IMR-90 (cell line): ENCODE results near the gene LRRC8C. TPM values are rescaled to one million over a fixed set of nuclear protein-coding genes. Genes with fewer than 3 reads are reported as not detected.

Experiments used
- ATAC-seq: fragments of 200-7000 bp; cut with Tn5 transposase; 2 replicates; pipeline ENCODE4 v1.9.1; 2020; ENCODE audit warnings: low read depth, mild to moderate bottlenecking, moderate library complexity
- BruUV-seq: library from RNA; stranded (reverse); fragments of 400-500 nt; replicated peaks from 2 replicates; lab custom pipeline; 2021; lab: Mats Ljungman, UMichigan
- CTCF ChIA-PET: fragments of 300-600 bp; formaldehyde crosslinking; extraction: SDS; loops from one replicate; lab custom pipeline; 2021; ENCODE audit warnings: antibody characterized with exemption; lab: Yijun Ruan, JAX
- POLR2A ChIA-PET: fragments of 300-600 bp; sonication (Branson Sonifier 250); formaldehyde crosslinking; loops from one replicate; lab custom pipeline; 2022; ENCODE audit warnings: antibody characterized with exemption; ENCODE audit not compliant: unreplicated experiment; lab: Charles Lee
- DNase-seq: peaks from one replicate; pipeline ENCODE4 v3.0.0; 2013
- H2AFZ ChIP-seq: replicated peaks from 2 replicates; pipeline ENCODE3; 2013; ENCODE audit warnings: low read length, mild to moderate bottlenecking; ENCODE audit not compliant: poor library complexity
- H2AK5ac ChIP-seq: 2 replicates; pipeline ENCODE4 v1.6.1; 2013; ENCODE audit warnings: low read depth, low read length, inconsistent platforms
- H2AK9ac ChIP-seq: replicated peaks from 2 replicates; pipeline ENCODE3; 2013; ENCODE audit warnings: mild to moderate bottlenecking, low read depth, low read length, moderate library complexity; ENCODE audit not compliant: poor library complexity
- H2BK120ac ChIP-seq: 2 replicates; pipeline ENCODE4 v1.6.1; 2013; ENCODE audit warnings: low read depth, low read length, inconsistent platforms
- H2BK15ac ChIP-seq: 3 replicates; pipeline ENCODE4 v1.6.1; 2013; ENCODE audit warnings: low read depth, low read length, inconsistent platforms
- H2BK20ac ChIP-seq: 2 replicates; pipeline ENCODE4 v1.6.1; 2013; ENCODE audit warnings: low read depth, mild to moderate bottlenecking, inconsistent platforms, low read length, moderate library complexity
- H2BK5ac ChIP-seq: 2 replicates; pipeline ENCODE4 v1.6.1; 2013; ENCODE audit warnings: mild to moderate bottlenecking, low read depth, low read length, inconsistent platforms; ENCODE audit not compliant: poor library complexity, severe bottlenecking
- H3K14ac ChIP-seq: replicated peaks from 2 replicates; pipeline ENCODE4 v1.6.1; 2013; ENCODE audit warnings: low read depth, low read length, inconsistent platforms
- H3K18ac ChIP-seq: 2 replicates; pipeline ENCODE4 v1.6.1; 2013; ENCODE audit warnings: low read depth, low read length, control low read depth
- H3K23ac ChIP-seq: 2 replicates; pipeline ENCODE4 v1.6.1; 2013; ENCODE audit warnings: low read depth, low read length, inconsistent platforms
- H3K27ac ChIP-seq: 2 replicates; pipeline ENCODE4 v1.5.1; 2013; ENCODE audit warnings: mild to moderate bottlenecking, control low read depth, low read length; ENCODE audit not compliant: insufficient read depth
- H3K27me3 ChIP-seq: 2 replicates; pipeline ENCODE4 v1.6.1; 2013; ENCODE audit warnings: low read length; ENCODE audit not compliant: control insufficient read depth, insufficient read depth
- H3K36me3 ChIP-seq: 2 replicates; pipeline ENCODE4 v1.6.1; 2013; ENCODE audit warnings: low read length, mixed read lengths; ENCODE audit not compliant: control insufficient read depth, insufficient read depth
- H3K4ac ChIP-seq: 2 replicates; pipeline ENCODE4 v1.6.1; 2013; ENCODE audit warnings: low read depth, low read length, inconsistent platforms
- H3K4me1 ChIP-seq: 2 replicates; pipeline ENCODE4 v1.6.1; 2013; ENCODE audit warnings: low read length, mixed read lengths; ENCODE audit not compliant: control insufficient read depth, insufficient read depth
- H3K4me2 ChIP-seq: 2 replicates; pipeline ENCODE4 v1.6.1; 2013; ENCODE audit warnings: low read depth, mild to moderate bottlenecking, control low read depth, low read length, moderate library complexity
- H3K4me3 ChIP-seq: 2 replicates; pipeline ENCODE4 v1.5.1; 2013; ENCODE audit warnings: low read depth, mild to moderate bottlenecking, control low read depth, low read length, moderate library complexity; ENCODE audit not compliant: insufficient read depth
- H3K56ac ChIP-seq: 2 replicates; pipeline ENCODE4 v1.6.1; 2013; ENCODE audit warnings: low read length, inconsistent platforms; ENCODE audit not compliant: insufficient read depth; ENCODE audit errors: extremely low read depth
- H3K79me1 ChIP-seq, 2 experiments: 2 replicates each; pipeline ENCODE4 v1.6.1; 2013; ENCODE audit warnings: low read length in 2 of 2, inconsistent platforms in 1 of 2, low read depth in 1 of 2
- H3K9ac ChIP-seq: 2 replicates; pipeline ENCODE4 v1.6.1; 2013; ENCODE audit warnings: low read depth, low read length, control low read depth
- H3K9me1 ChIP-seq: 2 replicates; pipeline ENCODE4 v1.6.1; 2013; ENCODE audit warnings: low read length, inconsistent platforms; ENCODE audit not compliant: insufficient read depth
- H3K9me3 ChIP-seq: 2 replicates; pipeline ENCODE4 v1.6.1; 2013; ENCODE audit warnings: low read length; ENCODE audit not compliant: control insufficient read depth, insufficient read depth
- H4K20me1 ChIP-seq: 2 replicates; pipeline ENCODE4 v1.6.1; 2013; ENCODE audit warnings: low read length, inconsistent platforms; ENCODE audit not compliant: insufficient read depth
- H4K5ac ChIP-seq: 2 replicates; pipeline ENCODE4 v1.6.1; 2013; ENCODE audit warnings: mild to moderate bottlenecking, low read depth, low read length, control low read depth
- H4K8ac ChIP-seq, 2 experiments: 2 replicates each; pipeline ENCODE4 v1.6.1; 2013; ENCODE audit warnings: low read depth in 2 of 2, low read length in 2 of 2, control low read depth in 1 of 2, inconsistent platforms in 1 of 2
- H4K91ac ChIP-seq: 2 replicates; pipeline ENCODE4 v1.6.1; 2013; ENCODE audit warnings: low read depth, low read length, inconsistent platforms; ENCODE audit not compliant: insufficient read depth
- CTCF ChIP-seq: conservative IDR thresholded peaks from 2 replicates; pipeline ENCODE4 v1.5.1; 2012; ENCODE audit warnings: mild to moderate bottlenecking, low read depth, low read length, improper control_type of control experiment
- MAFK ChIP-seq: IDR thresholded peaks from 2 replicates; pipeline ENCODE4 v1.6.1; 2012; ENCODE audit warnings: low read depth, low read length, improper control_type of control experiment
- MAZ ChIP-seq: IDR thresholded peaks from 2 replicates; pipeline ENCODE4 v1.6.1; 2012; ENCODE audit warnings: low read depth, mild to moderate bottlenecking, low read length, improper control_type of control experiment, moderate library complexity, borderline replicate concordance
- RAD21 ChIP-seq: IDR thresholded peaks from 2 replicates; pipeline ENCODE4 v1.6.1; 2012; ENCODE audit warnings: low read length, improper control_type of control experiment
- SMC3 ChIP-seq: fragments of 150-350 bp; IDR thresholded peaks from 2 replicates; pipeline ENCODE4 v1.6.1; 2016; ENCODE audit warnings: low read depth, mild to moderate bottlenecking, antibody characterized with exemption, low read length, moderate library complexity
- USF2 ChIP-seq: fragments of 150-350 bp; IDR thresholded peaks from 2 replicates; pipeline ENCODE4 v1.6.1; 2017; ENCODE audit warnings: mild to moderate bottlenecking, antibody characterized with exemption, low read length, low read depth
- WGBS, 2 experiments: methylation state at CpG; one replicate each; pipeline versions ENCODE4 v1.1.5 to v1.1.7; 2013; ENCODE audit warnings: missing lambda C conversion rate in 2 of 2; ENCODE audit not compliant: insufficient read length in 1 of 2; ENCODE audit errors: extremely low coverage in 2 of 2; 5-methylcytosine and 5-hydroxymethylcytosine counted together
- dilution Hi-C: fragments of 300-500 bp; cut with HindIII; formaldehyde crosslinking; loops from one replicate; pipeline ENCODE4 v1.14.3; 2018; ENCODE audit warnings: low sequenced_read_pairs; ENCODE audit not compliant: unreplicated experiment
- in situ Hi-C: fragments of 300-500 bp; cut with MboI; formaldehyde crosslinking; loops from 3 replicates; pipeline ENCODE4 v1.14.3; 2019; ENCODE audit warnings: low sequenced_read_pairs, inconsistent platforms, mixed read lengths
- intact Hi-C: fragments of 100-400 bp; cut with micrococcal nuclease; formaldehyde crosslinking; loops from 2 replicates; pipeline ENCODE4 v1.10.0; 2022
- polyA plus RNA-seq, 3 experiments: library from polyadenylated mRNA; depleted of rRNA; stranded (reverse); fragments of >200 nt; gene quantifications; 2 replicates each; pipeline ENCODE4 v1.2.3, GENCODE V29; 2012; ENCODE audit warnings: low replicate concordance in 1 of 3
- total RNA-seq: library from RNA; depleted of rRNA; stranded (reverse); fragments of >200 nt; gene quantifications from 2 replicates; pipeline ENCODE4 v1.2.3, GENCODE V29; 2012

Gene LRRC8C
- total and polyA plus RNA-seq, 2 of the 4 experiments (the other 2 are of a cell fraction): 6.5 to 12.9 TPM

GRCh38 chr1:89598450-89599331, 34.2 kb upstream of the LRRC8C start:
- BruUV-seq: no TSS peak
- intact Hi-C loops: loop anchor here (1.0 to 2.0 kb wide), 3 partner anchors 74 to 165 kb away; partner anchors contain the start of gene LRRC8B
- TF ChIP-seq USF2: no peak
- peak; percentile 70 for TF ChIP-seq SMC3
- TF ChIP-seq RAD21: peak; percentile 60
- peak; percentile 69 for TF ChIP-seq CTCF
- TF ChIP-seq MAZ: no peak
- TF ChIP-seq MAFK: no peak
- no CpG with 5 or more reads among the region's 5 CpGs for WGBS, 2 experiments
- Histone ChIP-seq H3K9me1 (no peaks in the 10 kb centered on the region), H2BK120ac (no peak overlapping the region), H2AK5ac (no peak overlapping the region), H3K23ac (no peak overlapping the region), H3K4me2 (no peak overlapping the region), H3K27me3 (no peaks in the 10 kb centered on the region), H4K20me1 (no peaks in the 10 kb centered on the region), H3K36me3 (no peaks in the 10 kb centered on the region), H3K4me3 (no peak overlapping the region), H3K79me1 (no peaks in the 10 kb centered on the region), H2AFZ (no peak overlapping the region), H3K56ac (no peak overlapping the region), H2AK9ac (no peak overlapping the region), H3K4ac (no peak overlapping the region), H3K18ac (no peak overlapping the region), H2BK5ac (no peak overlapping the region), H2BK15ac (no peak overlapping the region), H3K4me1 (0 out of 2 replicates have a peak, but pooled peaks cover 2% of the 10 kb centered on the region), H4K91ac (no peak overlapping the region), H3K9me3 (no peaks in the 10 kb centered on the region), H3K14ac (no peak overlapping the region), H3K27ac (no peak overlapping the region), H2BK20ac (no peak overlapping the region), H4K5ac (no peak overlapping the region), H3K9ac (no peak overlapping the region), H4K8ac (no peak overlapping the region)
- DNase-seq: peak; percentile 39
- ATAC-seq: peak; percentile 88
- in situ Hi-C loops: no loop called here
- POLR2A ChIA-PET: no interaction called here
- CTCF ChIA-PET: interaction anchor here (1.3 to 1.5 kb wide), 2 partner anchors 9 to 19 kb away, joined by 4 read pairs; no protein-coding TSS in a partner anchor
- dilution Hi-C loops: loop anchor here (25.0 kb wide), 1 partner anchor 111 kb away; no protein-coding TSS in a partner anchor
